GM12864 (cell line): ENCODE measurements around the gene NAV3.

ENCODE experiments used
- DNase-seq: peaks from one replicate; pipeline ENCODE4 v3.0.0-alpha.2; 2011; ENCODE audit warnings: low read depth
- H3K4me3 ChIP-seq: 2 replicates; pipeline ENCODE4 v1.5.1; 2011; ENCODE audit warnings: mild to moderate bottlenecking, low read depth, low read length, control low read depth
- TF ChIP-seq, protein P1 (sequence below): IDR thresholded peaks from 2 replicates; pipeline ENCODE4 v1.5.1; 2011; ENCODE audit warnings: low read depth, mild to moderate bottlenecking, moderate library complexity, low read length, control low read depth, inconsistent platforms; ENCODE audit errors: missing control alignments

The NAV3 gene

DNA sequence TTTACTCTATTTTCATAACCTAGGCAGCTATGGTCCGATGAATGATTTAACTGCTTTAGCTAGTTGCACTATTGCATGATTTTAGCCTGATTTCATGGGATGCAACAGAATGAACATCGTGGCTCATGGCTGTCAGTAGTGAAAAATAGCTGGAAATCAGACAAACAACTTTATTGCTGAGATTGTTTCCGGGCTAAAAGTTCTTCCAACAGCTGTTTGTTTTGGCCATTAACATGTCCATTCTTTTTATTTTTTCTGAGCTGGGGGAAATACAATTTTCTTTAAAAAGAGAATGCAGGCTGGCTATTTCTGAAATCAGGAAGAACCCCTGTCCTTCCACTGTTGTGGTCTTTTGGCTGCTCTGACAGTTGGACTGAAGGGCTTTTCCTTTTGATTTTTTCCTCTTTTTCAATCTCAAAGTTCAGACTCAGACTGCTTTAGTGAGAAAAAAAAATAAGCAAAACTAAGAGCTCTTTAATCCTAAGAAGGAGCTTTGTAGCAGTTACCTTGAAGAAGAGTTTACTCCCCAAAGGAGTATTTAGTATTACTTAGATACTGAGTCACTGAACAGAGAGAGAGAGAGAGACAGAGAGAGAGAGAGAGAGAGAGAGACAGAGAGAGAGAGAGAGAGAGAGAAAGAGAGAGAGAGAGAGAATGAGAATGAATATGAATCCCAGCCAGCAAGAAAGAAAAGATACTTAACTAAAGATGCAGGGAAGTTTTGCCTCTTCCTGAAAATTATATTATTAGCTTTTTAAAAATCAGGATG, at the start of gene NAV3:
NAV3 (plus strand) TSS at position 312 of the 769 bp plus-strand sequence. CDS start 568 bp downstream, outside the sequence.
- H3K4me3 ChIP-seq = no peak within 1 kb of the TSS
- TF ChIP-seq, protein P1, sequence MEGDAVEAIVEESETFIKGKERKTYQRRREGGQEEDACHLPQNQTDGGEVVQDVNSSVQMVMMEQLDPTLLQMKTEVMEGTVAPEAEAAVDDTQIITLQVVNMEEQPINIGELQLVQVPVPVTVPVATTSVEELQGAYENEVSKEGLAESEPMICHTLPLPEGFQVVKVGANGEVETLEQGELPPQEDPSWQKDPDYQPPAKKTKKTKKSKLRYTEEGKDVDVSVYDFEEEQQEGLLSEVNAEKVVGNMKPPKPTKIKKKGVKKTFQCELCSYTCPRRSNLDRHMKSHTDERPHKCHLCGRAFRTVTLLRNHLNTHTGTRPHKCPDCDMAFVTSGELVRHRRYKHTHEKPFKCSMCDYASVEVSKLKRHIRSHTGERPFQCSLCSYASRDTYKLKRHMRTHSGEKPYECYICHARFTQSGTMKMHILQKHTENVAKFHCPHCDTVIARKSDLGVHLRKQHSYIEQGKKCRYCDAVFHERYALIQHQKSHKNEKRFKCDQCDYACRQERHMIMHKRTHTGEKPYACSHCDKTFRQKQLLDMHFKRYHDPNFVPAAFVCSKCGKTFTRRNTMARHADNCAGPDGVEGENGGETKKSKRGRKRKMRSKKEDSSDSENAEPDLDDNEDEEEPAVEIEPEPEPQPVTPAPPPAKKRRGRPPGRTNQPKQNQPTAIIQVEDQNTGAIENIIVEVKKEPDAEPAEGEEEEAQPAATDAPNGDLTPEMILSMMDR = no peak
- DNase-seq = no peak

- no peak for DNase-seq
- H3K4me3 ChIP-seq = no peak overlapping the region
- TF ChIP-seq, protein P1 = no peak
Measured at GRCh38 chr12:77782034-77782433, 48.7 kb upstream of the NAV3 start.

DNA sequence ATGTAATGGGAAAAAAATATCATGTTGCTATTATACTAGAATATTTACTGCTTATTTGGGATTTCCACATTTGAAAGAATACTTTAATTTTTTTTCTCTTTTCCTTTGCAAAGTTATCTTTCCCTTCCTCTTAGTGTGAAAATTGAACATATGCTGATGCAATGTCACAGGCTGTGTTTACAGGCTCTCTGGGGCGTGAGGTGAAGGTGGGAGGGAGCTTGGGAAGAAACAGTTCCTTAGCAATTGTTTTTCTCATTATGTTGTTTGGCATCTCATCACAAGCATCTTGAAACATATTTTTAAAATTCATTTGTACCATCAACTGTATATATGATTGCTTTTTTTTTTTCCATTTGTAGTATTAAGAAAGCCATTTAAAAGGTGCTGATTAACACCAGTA, 47.9 kb upstream of the NAV3 start:
- TF ChIP-seq, protein P1 = no peak
- no peak for DNase-seq
- no peak overlapping the region for H3K4me3 ChIP-seq

GRCh38 chr12:77785211-77785610, 45.5 kb upstream of the NAV3 start:
- TF ChIP-seq, protein P1 = no peak
- no peak for DNase-seq
- no peak overlapping the region for H3K4me3 ChIP-seq

- no peak overlapping the region for H3K4me3 ChIP-seq
- DNase-seq = no peak
- TF ChIP-seq, protein P1 = no peak
Measured at GRCh38 chr12:77786675-77787074, 44.0 kb upstream of the NAV3 start.

DNA sequence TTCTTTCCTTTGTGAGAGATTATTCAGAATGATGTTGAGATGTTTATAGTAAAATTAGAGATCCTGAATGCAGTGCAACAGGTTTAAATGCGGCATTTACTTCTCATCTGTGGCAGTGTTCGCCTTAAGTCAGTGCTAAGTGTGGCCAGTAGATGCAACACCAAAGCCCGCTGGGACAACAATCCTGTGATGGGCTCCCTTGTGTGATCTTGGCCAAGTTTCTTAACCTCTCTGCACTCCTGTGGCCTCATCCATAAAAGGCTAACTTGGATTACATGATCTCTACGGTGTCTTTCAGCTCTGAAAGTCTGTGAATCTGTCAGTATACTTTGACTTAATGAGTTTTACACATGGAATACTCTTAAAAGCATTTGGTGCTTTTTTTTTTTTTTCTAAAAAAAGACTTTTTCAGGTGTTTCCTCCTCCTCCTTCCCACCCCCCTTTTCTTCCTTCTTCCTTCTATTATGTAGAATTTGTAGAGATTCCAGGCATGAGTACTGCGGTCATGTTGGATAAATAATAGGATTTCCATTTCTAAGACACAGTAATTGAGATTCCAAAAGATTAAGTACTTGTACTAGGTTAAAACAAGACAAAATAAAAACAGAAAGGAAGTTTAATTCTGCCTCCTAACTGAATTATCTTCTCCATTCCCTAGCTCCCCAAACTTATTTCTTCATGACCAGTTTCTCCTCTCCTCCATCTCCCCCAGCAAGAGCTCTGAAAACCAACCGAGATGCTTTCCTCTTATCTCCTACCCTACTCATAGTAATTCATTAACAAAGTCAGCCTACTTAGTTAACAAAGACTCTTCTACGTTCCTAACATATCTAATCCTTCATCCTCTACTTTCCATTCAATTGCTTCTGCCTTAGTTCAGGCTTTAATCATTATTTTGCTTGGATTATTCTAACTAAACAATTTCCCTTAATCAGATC, 42.2 kb upstream of the NAV3 start:
- H3K4me3 ChIP-seq = no peak overlapping the region
- TF ChIP-seq, protein P1 = no peak
- DNase-seq = no peak
